GM23338 (cell line): ENCODE data around the gene IGIP. TPM values are rescaled to one million over a fixed set of nuclear protein-coding genes. Genes with fewer than 3 reads are reported as not detected.

Experiments used
- ATAC-seq: fragments of 200-7000 bp; cut with Tn5 transposase; 3 replicates; pipeline ENCODE4 v1.9.1; 2020
- DNase-seq: peaks from one replicate; pipeline ENCODE4 v3.0.0-alpha.2; 2015; ENCODE audit warnings: low spot score
- H2AFZ ChIP-seq: fragments of 200-600 bp; sonication (generic); 2 replicates; pipeline ENCODE4 v1.8.0; 2016; ENCODE audit warnings: antibody characterized with exemption, mild to moderate bottlenecking, moderate library complexity
- H3F3A ChIP-seq: fragments of 200-600 bp; sonication (generic); replicated peaks from 2 replicates; pipeline ENCODE4 v1.8.0; 2017; ENCODE audit warnings: antibody characterized with exemption, mixed run types, low read depth
- H3K27ac ChIP-seq: fragments of 200-600 bp; sonication (generic); 2 replicates; pipeline ENCODE4 v1.6.1; 2016; ENCODE audit warnings: low read depth
- H3K27me3 ChIP-seq: fragments of 200-600 bp; sonication (generic); 2 replicates; pipeline ENCODE4 v1.8.0; 2016; ENCODE audit warnings: mild to moderate bottlenecking, mixed run types, moderate library complexity; ENCODE audit not compliant: insufficient read depth
- H3K36me3 ChIP-seq: fragments of 200-600 bp; sonication (generic); 2 replicates; pipeline ENCODE4 v1.8.0; 2016; ENCODE audit warnings: mild to moderate bottlenecking; ENCODE audit not compliant: insufficient read depth
- H3K4me1 ChIP-seq: fragments of 200-600 bp; sonication (generic); 2 replicates; pipeline ENCODE4 v1.8.0; 2016; ENCODE audit warnings: mild to moderate bottlenecking, moderate library complexity; ENCODE audit not compliant: insufficient read depth
- H3K4me2 ChIP-seq: fragments of 200-600 bp; sonication (generic); 2 replicates; pipeline ENCODE4 v1.7.1; 2017; ENCODE audit warnings: mixed run types
- H3K4me3 ChIP-seq: fragments of 200-600 bp; sonication (generic); 2 replicates; pipeline ENCODE4 v1.6.1; 2016; ENCODE audit warnings: mixed run types
- H3K79me2 ChIP-seq: fragments of 200-600 bp; sonication (generic); replicated peaks from 2 replicates; pipeline ENCODE4 v1.8.0; 2017; ENCODE audit warnings: mild to moderate bottlenecking; ENCODE audit not compliant: insufficient read depth
- H3K9me2 ChIP-seq: fragments of 200-600 bp; sonication (generic); 2 replicates; pipeline ENCODE4 v1.8.0; 2017; ENCODE audit not compliant: insufficient read depth
- H4K20me1 ChIP-seq: fragments of 200-600 bp; sonication (generic); replicated peaks from 2 replicates; pipeline ENCODE4 v1.8.0; 2017; ENCODE audit warnings: mild to moderate bottlenecking; ENCODE audit not compliant: insufficient read depth
- H3K27ac Mint-ChIP-seq: 2 replicates; pipeline ENCODE4 v1.8.0; 2020; ENCODE audit warnings: inconsistent platforms, mild to moderate bottlenecking, moderate library complexity, mixed read lengths
- H3K27me3 Mint-ChIP-seq: 3 replicates; pipeline ENCODE4 v1.8.0; 2022; ENCODE audit warnings: low read depth, mild to moderate bottlenecking, moderate library complexity, mixed read lengths, inconsistent platforms; ENCODE audit not compliant: insufficient read depth, poor library complexity
- H3K36me3 Mint-ChIP-seq: 3 replicates; pipeline ENCODE4 v1.8.0; 2021; ENCODE audit warnings: low read depth, mild to moderate bottlenecking, inconsistent platforms, moderate library complexity, mixed read lengths
- H3K4me1 Mint-ChIP-seq: 3 replicates; pipeline ENCODE4 v1.8.0; 2020; ENCODE audit warnings: mild to moderate bottlenecking, inconsistent platforms, mixed read lengths
- H3K4me3 Mint-ChIP-seq: 3 replicates; pipeline ENCODE4 v1.8.0; 2021; ENCODE audit warnings: moderate library complexity, mild to moderate bottlenecking, inconsistent platforms, mixed read lengths
- H3K9me3 Mint-ChIP-seq: 3 replicates; pipeline ENCODE4 v1.8.0; 2020; ENCODE audit warnings: moderate library complexity, mild to moderate bottlenecking, inconsistent platforms, mixed read lengths
- CREB1 ChIP-seq: fragments of 250-450 bp; sonication (Bioruptor Pico); IDR thresholded peaks from 2 replicates; pipeline ENCODE4 v1.5.0; 2020; ENCODE audit warnings: low read depth, mild to moderate bottlenecking, moderate library complexity
- CTCF ChIP-seq, 2 experiments: fragments of 200-600 bp in 1 of 2; sonication (generic) in 1 of 2; conservative IDR thresholded peaks; 2 replicates each; pipeline versions ENCODE4 v1.5.1 to v1.6.1; 2016 to 2017; ENCODE audit warnings: antibody characterized with exemption in 2 of 2, low read depth in 2 of 2, mild to moderate bottlenecking in 2 of 2, moderate library complexity in 1 of 2
- ETS1 ChIP-seq: IDR thresholded peaks from 2 replicates; pipeline ENCODE4 v1.6.1; 2016; ENCODE audit warnings: antibody characterized with exemption
- POLR2AphosphoS5 ChIP-seq: IDR thresholded peaks from 2 replicates; pipeline ENCODE4 v1.6.1; 2016; ENCODE audit warnings: antibody characterized with exemption, low read depth
- REST ChIP-seq: IDR thresholded peaks from one replicate; pipeline ENCODE4 v1.6.1; 2018; ENCODE audit warnings: antibody characterized with exemption; ENCODE audit not compliant: unreplicated experiment
- ZNF114 ChIP-seq: fragments of 250-450 bp; sonication (Bioruptor Pico); IDR thresholded peaks from 2 replicates; pipeline ENCODE4 v1.5.0; 2020; ENCODE audit warnings: mild to moderate bottlenecking, moderate library complexity
- polyA plus RNA-seq: library from polyadenylated mRNA; unstranded; fragments of >200 nt; fragmentation: Nextera tagmentation; extraction: Ambion mirVana; gene quantifications from 2 replicates; pipeline ENCODE4 v1.2.1, GENCODE V29; 2016
- total RNA-seq: library from RNA; depleted of rRNA; stranded (reverse); fragments of >200 nt; shearing (Covaris generic); gene quantifications from 2 replicates; pipeline ENCODE4 v1.2.3, GENCODE V29; 2014

IGIP gene
- total and polyA plus RNA-seq, 2 experiments from 2014 or later = 0.21 to 0.38 TPM

GRCh38 chr5:140103154-140103553 lies 22.6 kb upstream of the IGIP start (continued):
- no peak for TF ChIP-seq REST
- no peak for TF ChIP-seq CREB1 (CRISPR knock-in tag)
- TF ChIP-seq ZNF114 (CRISPR knock-in tag) = no peak
- TF ChIP-seq CTCF (conservative IDR thresholded peaks at IDR 0.05; ENCODE audit: low read depth in 2 of 2) = no peak

GRCh38 chr5:140104100-140104499 lies 21.6 kb upstream of the IGIP start:
- H3K4me1 Mint-ChIP-seq = peaks cover 17% of the 10 kb centered on the region
- ATAC-seq = no peak
- H3K79me2 ChIP-seq = no peaks in the 10 kb centered on the region
- H3K9me2 ChIP-seq = no peaks in the 10 kb centered on the region
- DNase-seq = no peak
- no peak overlapping the region for H3K27ac ChIP-seq
- H3F3A ChIP-seq = peaks cover 16% of the 10 kb centered on the region
- no peaks in the 10 kb centered on the region for H3K36me3 ChIP-seq
- TF ChIP-seq POLR2AphosphoS5 = no peak
- no peak for TF ChIP-seq CREB1 (CRISPR knock-in tag)
- TF ChIP-seq REST = no peak
- no peak for TF ChIP-seq CTCF (conservative IDR thresholded peaks at IDR 0.05; ENCODE audit: low read depth in 2 of 2)
- TF ChIP-seq ETS1 = no peak
- H3K4me3 Mint-ChIP-seq = no peak overlapping the region
- peaks cover 15% of the 10 kb centered on the region; the same call in 1 of the 2 replicates for H3K4me1 ChIP-seq
- H3K27me3 Mint-ChIP-seq = peaks cover 50% of the 10 kb centered on the region
- no peaks in the 10 kb centered on the region for H3K36me3 Mint-ChIP-seq
- H3K27me3 ChIP-seq = peaks cover 80% of the 10 kb centered on the region
- no peak overlapping the region for H2AFZ ChIP-seq
- H3K9me3 Mint-ChIP-seq = no peaks in the 10 kb centered on the region
- H3K4me3 ChIP-seq = no peak overlapping the region
- H3K4me2 ChIP-seq = no peak overlapping the region
- peaks cover 2% of the 10 kb centered on the region; the same call in 1 of the 2 replicates for H4K20me1 ChIP-seq
- no peak overlapping the region for H3K27ac Mint-ChIP-seq
